ENCODE results near the gene UNC45B.

UNC45B gene, protein sequence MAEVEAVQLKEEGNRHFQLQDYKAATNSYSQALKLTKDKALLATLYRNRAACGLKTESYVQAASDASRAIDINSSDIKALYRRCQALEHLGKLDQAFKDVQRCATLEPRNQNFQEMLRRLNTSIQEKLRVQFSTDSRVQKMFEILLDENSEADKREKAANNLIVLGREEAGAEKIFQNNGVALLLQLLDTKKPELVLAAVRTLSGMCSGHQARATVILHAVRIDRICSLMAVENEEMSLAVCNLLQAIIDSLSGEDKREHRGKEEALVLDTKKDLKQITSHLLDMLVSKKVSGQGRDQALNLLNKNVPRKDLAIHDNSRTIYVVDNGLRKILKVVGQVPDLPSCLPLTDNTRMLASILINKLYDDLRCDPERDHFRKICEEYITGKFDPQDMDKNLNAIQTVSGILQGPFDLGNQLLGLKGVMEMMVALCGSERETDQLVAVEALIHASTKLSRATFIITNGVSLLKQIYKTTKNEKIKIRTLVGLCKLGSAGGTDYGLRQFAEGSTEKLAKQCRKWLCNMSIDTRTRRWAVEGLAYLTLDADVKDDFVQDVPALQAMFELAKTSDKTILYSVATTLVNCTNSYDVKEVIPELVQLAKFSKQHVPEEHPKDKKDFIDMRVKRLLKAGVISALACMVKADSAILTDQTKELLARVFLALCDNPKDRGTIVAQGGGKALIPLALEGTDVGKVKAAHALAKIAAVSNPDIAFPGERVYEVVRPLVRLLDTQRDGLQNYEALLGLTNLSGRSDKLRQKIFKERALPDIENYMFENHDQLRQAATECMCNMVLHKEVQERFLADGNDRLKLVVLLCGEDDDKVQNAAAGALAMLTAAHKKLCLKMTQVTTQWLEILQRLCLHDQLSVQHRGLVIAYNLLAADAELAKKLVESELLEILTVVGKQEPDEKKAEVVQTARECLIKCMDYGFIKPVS

DNA sequence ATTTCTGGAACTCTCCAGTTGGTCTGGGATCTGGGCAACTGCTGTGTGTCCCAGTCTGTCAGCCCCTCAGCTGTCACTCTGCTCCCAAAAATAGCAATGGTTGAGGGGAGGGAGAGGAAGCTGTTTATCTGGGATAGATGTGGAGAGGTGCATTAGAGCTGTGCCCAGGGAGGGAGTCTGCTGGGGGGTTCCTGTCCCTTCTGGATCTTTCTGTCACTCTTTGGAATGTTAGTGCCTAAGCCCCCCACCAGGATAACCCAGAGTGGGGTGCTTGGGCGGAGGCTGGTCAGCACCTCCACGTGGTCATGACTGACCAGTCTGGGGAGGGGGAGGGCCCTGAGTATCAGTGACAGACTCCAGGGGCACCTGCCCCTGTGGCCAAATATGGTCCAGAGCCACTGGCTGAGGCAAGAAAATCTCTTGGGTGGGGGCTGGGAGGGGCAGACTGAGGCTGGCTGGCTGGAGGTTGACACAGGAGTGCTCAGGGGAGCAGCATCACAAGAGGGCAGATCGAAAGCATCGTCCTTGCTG, at the start of gene UNC45B:
Gene UNC45B, plus strand, starts transcription at position 443 of the 531 bp plus-strand sequence. CDS start 447 bp downstream, outside the sequence.
- no peaks in the 10 kb centered on the region for H3K9me2 ChIP-seq (replicated peaks; ENCODE audit: insufficient read depth, low read length)

DNA sequence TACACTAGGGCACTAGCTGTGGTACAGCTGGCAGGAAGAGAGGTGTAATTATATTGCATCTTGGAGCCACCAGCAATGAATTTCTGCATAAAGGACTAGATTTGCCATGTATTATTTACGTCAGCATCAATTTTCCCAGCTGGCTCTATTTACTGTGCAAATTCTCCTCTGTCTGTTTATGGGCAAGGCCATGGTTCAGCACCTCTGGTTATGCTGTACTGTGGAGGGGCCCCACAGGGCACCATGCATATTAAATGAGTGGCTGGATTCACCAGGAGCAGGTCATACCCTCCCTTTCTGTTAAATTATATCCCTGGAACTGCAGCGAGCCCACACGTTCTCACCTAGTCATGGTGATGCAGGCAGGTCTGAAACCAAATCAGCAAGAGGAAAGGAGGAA, 47.7 kb upstream of the UNC45B start:
- Histone ChIP-seq H3K79me2 (ENCODE audit: insufficient read depth, low read length) (no peaks in the 10 kb centered on the region), H4K20me1 (ENCODE audit: low read depth, low read length) (no peaks in the 10 kb centered on the region), H3K36me3 (ENCODE audit: low read length) (no peaks in the 10 kb centered on the region), H3K9me2 (replicated peaks; ENCODE audit: insufficient read depth, low read length) (no peaks in the 10 kb centered on the region), H3K4me3 (ENCODE audit: insufficient read depth, low read length, poor library complexity, severe bottlenecking) (no peak overlapping the region), H3K9me3 (ENCODE audit: insufficient read depth, low read length) (no peaks in the 10 kb centered on the region), H3K9ac (ENCODE audit: low read length) (no peak overlapping the region), H3F3A (ENCODE audit: insufficient read depth) (no peaks in the 10 kb centered on the region), H2AFZ (ENCODE audit: low read depth, low read length, severe bottlenecking) (no peak overlapping the region), H3K27ac (ENCODE audit: low read depth, low read length) (no peak overlapping the region), H3K27me3 (ENCODE audit: low read length) (no peaks in the 10 kb centered on the region), H3K4me2 (ENCODE audit: low read depth, low read length, poor library complexity, severe bottlenecking) (no peak overlapping the region)
- TF ChIP-seq, protein P1, sequence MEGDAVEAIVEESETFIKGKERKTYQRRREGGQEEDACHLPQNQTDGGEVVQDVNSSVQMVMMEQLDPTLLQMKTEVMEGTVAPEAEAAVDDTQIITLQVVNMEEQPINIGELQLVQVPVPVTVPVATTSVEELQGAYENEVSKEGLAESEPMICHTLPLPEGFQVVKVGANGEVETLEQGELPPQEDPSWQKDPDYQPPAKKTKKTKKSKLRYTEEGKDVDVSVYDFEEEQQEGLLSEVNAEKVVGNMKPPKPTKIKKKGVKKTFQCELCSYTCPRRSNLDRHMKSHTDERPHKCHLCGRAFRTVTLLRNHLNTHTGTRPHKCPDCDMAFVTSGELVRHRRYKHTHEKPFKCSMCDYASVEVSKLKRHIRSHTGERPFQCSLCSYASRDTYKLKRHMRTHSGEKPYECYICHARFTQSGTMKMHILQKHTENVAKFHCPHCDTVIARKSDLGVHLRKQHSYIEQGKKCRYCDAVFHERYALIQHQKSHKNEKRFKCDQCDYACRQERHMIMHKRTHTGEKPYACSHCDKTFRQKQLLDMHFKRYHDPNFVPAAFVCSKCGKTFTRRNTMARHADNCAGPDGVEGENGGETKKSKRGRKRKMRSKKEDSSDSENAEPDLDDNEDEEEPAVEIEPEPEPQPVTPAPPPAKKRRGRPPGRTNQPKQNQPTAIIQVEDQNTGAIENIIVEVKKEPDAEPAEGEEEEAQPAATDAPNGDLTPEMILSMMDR (IDR thresholded peaks at IDR 0.05; ENCODE audit: insufficient read depth, low read length, poor library complexity, severe bottlenecking) = no peak
- no peak for TF ChIP-seq EZH2phosphoT487 (conservative IDR thresholded peaks at IDR 0.05; ENCODE audit: low read length)

More for the DNA sequence above, at the start of gene UNC45B:
- Histone ChIP-seq H4K20me1 (ENCODE audit: low read depth, low read length) (no peaks in the 10 kb centered on the region), H3K9me3 (ENCODE audit: insufficient read depth, low read length) (no peaks in the 10 kb centered on the region), H2AFZ (ENCODE audit: low read depth, low read length, severe bottlenecking) (no peak within 1 kb of the TSS), H3K36me3 (ENCODE audit: low read length) (no peaks in the 10 kb centered on the region), H3K4me2 (ENCODE audit: low read depth, low read length, poor library complexity, severe bottlenecking) (no peak within 1 kb of the TSS), H3K27me3 (ENCODE audit: low read length) (no peaks in the 10 kb centered on the region), H3K79me2 (ENCODE audit: insufficient read depth, low read length) (no peaks in the 10 kb centered on the region), H3K4me3 (ENCODE audit: insufficient read depth, low read length, poor library complexity, severe bottlenecking) (no peak within 1 kb of the TSS), H3K27ac (ENCODE audit: low read depth, low read length) (no peak within 1 kb of the TSS), H3K9ac (ENCODE audit: low read length) (no peak within 1 kb of the TSS), H3F3A (ENCODE audit: insufficient read depth) (no peaks in the 10 kb centered on the region)
- TF ChIP-seq EZH2phosphoT487 (conservative IDR thresholded peaks at IDR 0.05; ENCODE audit: low read length) = no peak
- TF ChIP-seq, protein P1 (IDR thresholded peaks at IDR 0.05; ENCODE audit: insufficient read depth, low read length, poor library complexity, severe bottlenecking) = no peak

DNA sequence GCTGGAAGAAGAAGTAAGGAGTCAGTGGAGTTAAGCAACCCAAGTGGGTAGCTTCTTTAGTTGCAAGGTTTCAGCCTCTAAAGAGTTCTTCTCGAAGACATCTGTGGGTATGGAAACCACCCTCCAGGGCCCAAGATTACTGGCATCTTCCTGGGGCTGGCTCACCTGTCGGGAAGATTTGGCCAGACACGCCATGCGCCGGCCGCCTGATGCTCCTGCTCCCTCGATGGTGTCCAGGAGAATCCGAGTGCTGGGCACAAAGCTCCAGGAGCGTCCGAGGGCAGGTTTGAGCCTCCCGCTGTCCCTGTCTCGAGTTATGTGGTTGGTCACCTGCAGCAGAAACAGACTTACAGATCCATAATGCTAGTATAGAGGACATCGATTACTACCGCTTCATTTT, 46.6 kb upstream of the UNC45B start:
- H3K9me2 ChIP-seq (replicated peaks; ENCODE audit: insufficient read depth, low read length) = no peaks in the 10 kb centered on the region
- no peak overlapping the region for H2AFZ ChIP-seq (ENCODE audit: low read depth, low read length, severe bottlenecking)
- no peak overlapping the region for H3K9ac ChIP-seq (ENCODE audit: low read length)
- H3K27ac ChIP-seq (ENCODE audit: low read depth, low read length) = no peak overlapping the region
- H3K9me3 ChIP-seq (ENCODE audit: insufficient read depth, low read length) = no peaks in the 10 kb centered on the region
- H3K4me3 ChIP-seq (ENCODE audit: insufficient read depth, low read length, poor library complexity, severe bottlenecking) = no peak overlapping the region
- TF ChIP-seq, protein P1 (IDR thresholded peaks at IDR 0.05; ENCODE audit: insufficient read depth, low read length, poor library complexity, severe bottlenecking) = no peak
- TF ChIP-seq EZH2phosphoT487 (conservative IDR thresholded peaks at IDR 0.05; ENCODE audit: low read length) = no peak
- H3K79me2 ChIP-seq (ENCODE audit: insufficient read depth, low read length) = no peaks in the 10 kb centered on the region
- no peaks in the 10 kb centered on the region for H3F3A ChIP-seq (ENCODE audit: insufficient read depth)
- H4K20me1 ChIP-seq (ENCODE audit: low read depth, low read length) = no peaks in the 10 kb centered on the region
- no peaks in the 10 kb centered on the region for H3K27me3 ChIP-seq (ENCODE audit: low read length)
- H3K36me3 ChIP-seq (ENCODE audit: low read length) = 0 out of 2 replicates have a peak, but pooled peaks cover 4% of the 10 kb centered on the region
- H3K4me2 ChIP-seq (ENCODE audit: low read depth, low read length, poor library complexity, severe bottlenecking) = no peak overlapping the region
